ENCODE measurements around the gene NDUFA8. TPM values are rescaled to one million over a fixed set of nuclear protein-coding genes. Genes with fewer than 3 reads are reported as not detected.

The NDUFA8 gene
- total RNA-seq, 2 experiments from 2014 or later = 45.5 to 47.9 TPM

DNA sequence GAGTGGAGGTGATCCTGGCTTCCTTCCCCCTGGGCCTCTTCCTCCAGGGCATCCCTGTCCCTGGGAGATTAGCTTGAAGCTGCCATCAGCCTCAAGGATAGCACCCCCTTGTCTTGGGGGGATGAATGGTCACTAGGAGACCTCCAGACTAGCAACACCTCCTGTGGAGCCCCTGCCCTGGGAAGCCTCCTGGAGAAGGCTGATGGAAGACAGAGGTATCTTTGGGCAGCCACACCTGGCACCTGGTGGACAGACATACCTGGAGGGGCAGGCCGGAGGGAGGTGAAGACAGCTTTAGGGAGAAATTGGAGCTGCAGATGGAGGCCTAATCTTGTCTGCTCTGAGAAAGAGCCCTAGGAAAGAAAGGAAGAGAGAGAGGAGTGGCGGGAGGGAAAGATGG lies 57.4 kb downstream of the NDUFA8 start:
- Mint-ChIP-seq H3K36me3 (ENCODE audit: low read depth) (no peaks in the 10 kb centered on the region), H3K4me1 (ENCODE audit: low read depth) (peaks cover 6% of the 10 kb centered on the region), H3K27me3 (ENCODE audit: low read depth) (peaks cover 2% of the 10 kb centered on the region), H3K27ac (no peak overlapping the region), H3K4me3 (no peak overlapping the region), H3K9me3 (peaks cover 9% of the 10 kb centered on the region)
- CTCF ChIA-PET = interaction anchor here (2.0 to 2.5 kb wide), 3 partner anchors 20 to 249 kb away, joined by 10 to 21 read pairs (median 13); no protein-coding TSS in a partner anchor
- intact Hi-C loops (cut with micrococcal nuclease) = no loop called here
- DNase-seq = no peak

DNA sequence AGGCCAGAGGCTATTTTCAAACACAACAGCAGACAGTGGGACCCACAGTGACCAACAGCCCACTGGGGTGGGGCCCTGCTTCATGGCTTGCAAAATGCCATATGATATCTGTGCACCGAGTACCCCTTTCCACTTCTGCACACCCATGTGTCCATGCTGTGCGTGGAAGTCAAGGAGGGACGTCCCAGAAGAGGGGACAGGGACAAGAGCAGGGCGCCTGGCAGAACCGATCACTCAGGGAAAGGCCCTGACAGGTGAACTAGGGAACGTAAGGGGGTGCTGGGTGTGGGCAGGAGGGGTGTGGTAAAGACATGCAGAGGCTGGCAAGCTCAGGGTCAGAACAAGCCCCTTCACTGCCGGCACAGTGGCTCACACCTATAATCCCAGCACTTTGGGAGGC lies 58.8 kb downstream of the NDUFA8 start:
- Mint-ChIP-seq H3K27me3 (ENCODE audit: low read depth) (peaks cover 2% of the 10 kb centered on the region), H3K27ac (no peak overlapping the region), H3K4me3 (no peak overlapping the region), H3K4me1 (ENCODE audit: low read depth) (peaks cover 6% of the 10 kb centered on the region), H3K9me3 (peaks cover 9% of the 10 kb centered on the region), H3K36me3 (ENCODE audit: low read depth) (no peaks in the 10 kb centered on the region)
- DNase-seq = no peak
- intact Hi-C loops (cut with micrococcal nuclease) = no loop called here
- CTCF ChIA-PET = interaction anchor here (2.0 to 2.5 kb wide), 3 partner anchors 22 to 250 kb away, joined by 10 to 21 read pairs (median 13); no protein-coding TSS in a partner anchor

- Mint-ChIP-seq H3K9me3 (peaks cover 9% of the 10 kb centered on the region), H3K27me3 (ENCODE audit: low read depth) (peaks cover 4% of the 10 kb centered on the region), H3K4me3 (peak overlapping the region; percentile 41), H3K27ac (no peak overlapping the region), H3K36me3 (ENCODE audit: low read depth) (no peaks in the 10 kb centered on the region), H3K4me1 (ENCODE audit: low read depth) (peaks cover 9% of the 10 kb centered on the region)
- intact Hi-C loops (cut with micrococcal nuclease) = loop anchor here (1.0 to 10.0 kb wide), 5 partner anchors 24 to 1515 kb away; partner anchors contain the start of gene CDK5RAP2
- DNase-seq = peak; percentile 85
- CTCF ChIA-PET = interaction anchor here (0.6 to 5.8 kb wide), 36 partner anchors 9 to 709 kb away, joined by 3 to 188 read pairs (median 4); partner anchors contain the start of genes MORN5 and NDUFA8
These were observed 60.2 kb downstream of the NDUFA8 start for GRCh38 chr9:122099271-122099869.

GRCh38 chr9:122097679-122098315 lies 61.8 kb downstream of the NDUFA8 start:
- DNase-seq = no peak
- intact Hi-C loops (cut with micrococcal nuclease) = loop anchor here (5.0 to 10.0 kb wide), 2 partner anchors 355 to 1513 kb away; partner anchors contain the start of gene CDK5RAP2
- no peaks in the 10 kb centered on the region for H3K9me3 Mint-ChIP-seq
- CTCF ChIA-PET = interaction anchor here (0.7 to 5.8 kb wide), 15 partner anchors 10 to 1068 kb away, joined by 3 to 188 read pairs (median 6); no protein-coding TSS in a partner anchor
- no peak overlapping the region for H3K27ac Mint-ChIP-seq
- no peaks in the 10 kb centered on the region for H3K36me3 Mint-ChIP-seq (ENCODE audit: low read depth)
- H3K4me1 Mint-ChIP-seq (ENCODE audit: low read depth) = peaks cover 11% of the 10 kb centered on the region
- no peak overlapping the region for H3K4me3 Mint-ChIP-seq
- H3K27me3 Mint-ChIP-seq (ENCODE audit: low read depth) = peaks cover 4% of the 10 kb centered on the region

- Mint-ChIP-seq H3K27ac (no peak overlapping the region), H3K36me3 (ENCODE audit: low read depth) (peaks cover 2% of the 10 kb centered on the region), H3K9me3 (no peaks in the 10 kb centered on the region), H3K4me3 (no peak overlapping the region), H3K27me3 (ENCODE audit: low read depth) (peaks cover 4% of the 10 kb centered on the region), H3K4me1 (ENCODE audit: low read depth) (peaks cover 16% of the 10 kb centered on the region)
- no peak for DNase-seq
- intact Hi-C loops (cut with micrococcal nuclease) = loop anchor here (5.0 to 10.0 kb wide), 2 partner anchors 355 to 1512 kb away; partner anchors contain the start of gene CDK5RAP2
- CTCF ChIA-PET = interaction anchor here (0.7 to 5.8 kb wide), 7 partner anchors 11 to 712 kb away, joined by 3 to 188 read pairs (median 4); no protein-coding TSS in a partner anchor
These were observed 62.8 kb downstream of the NDUFA8 start for GRCh38 chr9:122096620-122097415.

DNA sequence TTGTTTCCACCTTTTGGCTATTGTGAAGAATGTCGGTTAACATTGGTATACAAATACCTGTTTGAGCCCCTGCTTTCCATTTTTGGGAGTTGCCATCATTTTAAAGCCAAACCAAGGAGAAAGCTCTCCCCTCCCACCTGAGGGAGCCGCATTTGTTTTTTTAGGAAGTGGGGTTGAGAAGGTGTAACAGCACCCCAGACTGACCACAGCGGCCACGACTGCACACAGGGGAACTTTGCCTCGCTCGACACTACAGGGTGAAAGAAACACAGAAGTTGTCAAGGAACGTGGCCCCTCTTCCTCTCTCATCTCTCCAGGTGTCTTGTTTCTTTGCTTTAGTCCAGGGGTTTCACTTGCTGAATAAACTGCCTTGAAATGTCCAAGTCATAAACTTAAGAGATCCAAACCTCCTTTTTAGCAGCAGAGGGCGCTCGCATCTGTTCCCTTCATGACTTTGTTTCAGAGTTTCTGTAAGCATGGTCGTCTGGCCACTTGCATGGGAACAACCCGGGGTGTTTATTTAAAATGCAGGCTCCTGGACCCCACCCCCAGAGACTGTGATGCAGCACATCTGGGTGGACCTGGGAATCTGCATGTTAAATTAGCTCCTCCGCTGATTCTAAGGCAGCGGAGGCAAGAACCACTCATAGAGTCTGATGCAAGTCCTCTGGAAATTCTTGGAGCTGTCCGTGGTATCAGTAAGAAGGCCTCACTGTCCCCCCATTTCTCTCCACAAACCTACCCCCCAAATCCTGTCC lies 64.4 kb downstream of the NDUFA8 start:
- DNase-seq = peak; percentile 64
- peaks cover 32% of the 10 kb centered on the region for H3K4me1 Mint-ChIP-seq (ENCODE audit: low read depth)
- CTCF ChIA-PET = interaction anchor here (1.2 to 5.8 kb wide), 4 partner anchors 10 to 257 kb away, joined by 3 to 188 read pairs (median 43); no protein-coding TSS in a partner anchor
- no peak overlapping the region for H3K27ac Mint-ChIP-seq
- H3K4me3 Mint-ChIP-seq = no peak overlapping the region
- H3K36me3 Mint-ChIP-seq (ENCODE audit: low read depth) = peaks cover 2% of the 10 kb centered on the region
- no peaks in the 10 kb centered on the region for H3K9me3 Mint-ChIP-seq
- H3K27me3 Mint-ChIP-seq (ENCODE audit: low read depth) = peaks cover 4% of the 10 kb centered on the region
- intact Hi-C loops (cut with micrococcal nuclease) = loop anchor here (5.0 to 10.0 kb wide), 2 partner anchors 357 to 1510 kb away; partner anchors contain the start of gene CDK5RAP2

Small RNA genes lying within 50 kb of the gene (microRNA-seq; reads per million reads assigned to microRNA genes)
- gene MIR4478 (ENCODE audit: borderline microRNAs expressed, borderline replicate concordance) = not detected

Other genes with a start within 250 kb of the NDUFA8 start
- under 1 TPM; 0.84 to 0.86 TPM for gene TTLL11, start 66.5 kb downstream of the NDUFA8 start, total RNA-seq
- not detected for gene MORN5, start 129 bp upstream of the NDUFA8 start, total RNA-seq
- under 1 TPM in 1 of 2 experiments, not detected in 1; 0.10 TPM for gene LHX6, start 69.2 kb upstream of the NDUFA8 start, total RNA-seq
- gene RBM18, start 105.1 kb upstream of the NDUFA8 start, total RNA-seq = 10 to 100 TPM; 25.8 to 25.9 TPM
- 10 to 100 TPM; 51.0 TPM for gene MRRF, start 105.1 kb upstream of the NDUFA8 start, total RNA-seq
- gene PTGS1, start 211.2 kb upstream of the NDUFA8 start, total RNA-seq = not detected

Data from activated naive CD4-positive, alpha-beta T cell treated with anti-CD3 and anti-CD28 coated beads for 36 hours (primary cell).